ENCODE results near the gene COL6A2.

Gene COL6A2

GRCh38 chr21:46109313-46110221 is 11.7 kb downstream of the COL6A2 start:
- peaks cover 73% of the 10 kb centered on the region for H3K36me3 ChIP-seq (ENCODE audit: insufficient read depth, low read length)
- peaks cover 84% of the 10 kb centered on the region for H3K79me2 ChIP-seq (ENCODE audit: control insufficient read depth, insufficient read depth, low read length, unreplicated experiment)

GRCh38 chr21:46110499-46111192 is 12.7 kb downstream of the COL6A2 start:
- no peaks in the 10 kb centered on the region for H3K4me1 ChIP-seq (ENCODE audit: control insufficient read depth, insufficient read depth, low read length, unreplicated experiment)
- H3K79me2 ChIP-seq (ENCODE audit: control insufficient read depth, insufficient read depth, low read length, unreplicated experiment) = peaks cover 73% of the 10 kb centered on the region
- H3K27ac ChIP-seq (ENCODE audit: low read depth, low read length) = no peak overlapping the region
- no peaks in the 10 kb centered on the region for H3K27me3 ChIP-seq (ENCODE audit: insufficient read depth, low read length)
- H3K4me3 ChIP-seq (ENCODE audit: low read depth, low read length) = no peak overlapping the region
- H3K36me3 ChIP-seq (ENCODE audit: insufficient read depth, low read length) = peaks cover 74% of the 10 kb centered on the region
- H2AFZ ChIP-seq (ENCODE audit: low read length, unreplicated experiment) = no peak overlapping the region

More at GRCh38 chr21:46109313-46110221, 11.7 kb downstream of the COL6A2 start:
- Histone ChIP-seq H2AFZ (ENCODE audit: low read length, unreplicated experiment) (no peak overlapping the region), H3K27ac (ENCODE audit: low read depth, low read length) (no peak overlapping the region), H3K27me3 (ENCODE audit: insufficient read depth, low read length) (no peaks in the 10 kb centered on the region), H3K4me3 (ENCODE audit: low read depth, low read length) (no peak overlapping the region), H3K4me1 (ENCODE audit: control insufficient read depth, insufficient read depth, low read length, unreplicated experiment) (peaks cover under 1% of the 10 kb centered on the region)

- peaks cover 3% of the 10 kb centered on the region for H3K4me1 ChIP-seq (ENCODE audit: control insufficient read depth, insufficient read depth, low read length, unreplicated experiment)
- H3K27ac ChIP-seq (ENCODE audit: low read depth, low read length) = no peak overlapping the region
- H3K4me3 ChIP-seq (ENCODE audit: low read depth, low read length) = no peak overlapping the region
- H3K79me2 ChIP-seq (ENCODE audit: control insufficient read depth, insufficient read depth, low read length, unreplicated experiment) = peaks cover 68% of the 10 kb centered on the region
- no peak overlapping the region for H2AFZ ChIP-seq (ENCODE audit: low read length, unreplicated experiment)
- peaks cover 70% of the 10 kb centered on the region for H3K36me3 ChIP-seq (ENCODE audit: insufficient read depth, low read length)
- no peaks in the 10 kb centered on the region for H3K27me3 ChIP-seq (ENCODE audit: insufficient read depth, low read length)
Observed at GRCh38 chr21:46111193-46111571, 13.3 kb downstream of the COL6A2 start.

- Histone ChIP-seq H3K27me3 (ENCODE audit: insufficient read depth, low read length) (no peaks in the 10 kb centered on the region), H2AFZ (ENCODE audit: low read length, unreplicated experiment) (no peak overlapping the region)
Observed at GRCh38 chr21:46111857-46112724, 14.2 kb downstream of the COL6A2 start.

DNA sequence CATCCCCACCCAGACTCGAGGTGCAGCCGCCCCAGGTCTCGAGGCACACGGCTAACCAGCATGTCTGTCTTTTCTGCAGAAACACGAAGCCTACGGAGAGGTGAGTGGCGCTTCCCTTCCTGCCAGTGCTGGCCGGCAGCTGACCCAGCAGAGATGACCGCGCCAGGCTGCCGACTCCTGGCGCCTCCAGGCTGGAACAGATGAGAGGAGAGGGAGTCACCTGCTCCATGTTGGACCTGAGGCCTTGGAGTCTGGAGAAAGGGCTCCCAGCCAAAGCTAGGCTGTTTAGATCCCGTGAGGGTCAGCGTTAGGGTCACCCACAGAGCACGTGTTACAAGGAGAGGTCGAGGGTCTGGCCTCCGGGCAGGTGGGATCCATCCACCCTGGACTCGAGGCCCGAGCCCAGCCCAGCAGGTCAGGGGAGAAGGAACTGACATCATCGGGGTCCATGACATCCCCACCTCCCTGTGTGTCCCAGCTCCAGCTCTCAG is 14.9 kb downstream of the COL6A2 start:
- Histone ChIP-seq H3K79me2 (ENCODE audit: control insufficient read depth, insufficient read depth, low read length, unreplicated experiment) (peaks cover 55% of the 10 kb centered on the region), H3K27me3 (ENCODE audit: insufficient read depth, low read length) (no peaks in the 10 kb centered on the region), H3K4me1 (ENCODE audit: control insufficient read depth, insufficient read depth, low read length, unreplicated experiment) (peaks cover 14% of the 10 kb centered on the region), H3K27ac (ENCODE audit: low read depth, low read length) (no peak overlapping the region), H3K4me3 (ENCODE audit: low read depth, low read length) (no peak overlapping the region), H2AFZ (ENCODE audit: low read length, unreplicated experiment) (no peak overlapping the region), H3K36me3 (ENCODE audit: insufficient read depth, low read length) (peaks cover 63% of the 10 kb centered on the region)

More at GRCh38 chr21:46111857-46112724, 14.2 kb downstream of the COL6A2 start:
- H3K79me2 ChIP-seq (ENCODE audit: control insufficient read depth, insufficient read depth, low read length, unreplicated experiment) = peaks cover 59% of the 10 kb centered on the region
- H3K27ac ChIP-seq (ENCODE audit: low read depth, low read length) = no peak overlapping the region
- peaks cover 64% of the 10 kb centered on the region for H3K36me3 ChIP-seq (ENCODE audit: insufficient read depth, low read length)
- peaks cover 12% of the 10 kb centered on the region for H3K4me1 ChIP-seq (ENCODE audit: control insufficient read depth, insufficient read depth, low read length, unreplicated experiment)
- no peak overlapping the region for H3K4me3 ChIP-seq (ENCODE audit: low read depth, low read length)

DNA sequence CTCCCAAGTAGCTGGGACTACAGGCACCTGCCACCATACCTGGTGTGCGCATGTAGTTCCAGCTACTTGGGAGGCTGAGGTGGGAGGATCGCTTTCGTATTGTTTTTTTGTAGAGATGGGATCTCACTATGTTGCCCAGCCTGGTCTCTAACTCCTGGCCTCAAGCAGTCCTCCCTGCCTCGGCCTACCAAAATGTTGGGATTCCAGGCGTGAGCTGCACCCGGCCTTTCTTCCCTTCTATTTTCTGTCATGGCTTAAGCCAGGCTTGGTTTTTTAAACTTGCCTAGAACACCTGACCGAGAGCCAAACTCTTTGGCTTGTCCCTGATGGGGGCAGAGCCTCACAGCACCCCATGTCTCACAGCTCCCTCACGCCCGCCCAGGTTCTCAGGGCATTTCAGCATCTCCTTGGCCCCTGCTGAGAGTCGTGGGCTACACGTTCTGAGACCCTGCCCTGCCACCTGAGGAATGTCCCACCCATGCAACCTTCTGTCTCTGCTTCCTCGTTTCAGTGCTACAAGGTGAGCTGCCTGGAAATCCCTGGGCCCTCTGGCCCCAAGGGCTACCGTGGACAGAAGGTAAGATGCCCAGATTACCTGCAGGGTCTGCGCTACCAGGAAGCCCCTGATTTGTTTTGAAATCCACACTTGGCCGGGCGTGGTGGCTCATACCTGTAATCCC is 15.7 kb downstream of the COL6A2 start:
- Histone ChIP-seq H2AFZ (ENCODE audit: low read length, unreplicated experiment) (no peak overlapping the region), H3K4me3 (ENCODE audit: low read depth, low read length) (no peak overlapping the region), H3K27me3 (ENCODE audit: insufficient read depth, low read length) (no peaks in the 10 kb centered on the region), H3K79me2 (ENCODE audit: control insufficient read depth, insufficient read depth, low read length, unreplicated experiment) (peaks cover 47% of the 10 kb centered on the region), H3K4me1 (ENCODE audit: control insufficient read depth, insufficient read depth, low read length, unreplicated experiment) (peaks cover 14% of the 10 kb centered on the region), H3K36me3 (ENCODE audit: insufficient read depth, low read length) (peaks cover 64% of the 10 kb centered on the region), H3K27ac (ENCODE audit: low read depth, low read length) (no peak overlapping the region)

DNA sequence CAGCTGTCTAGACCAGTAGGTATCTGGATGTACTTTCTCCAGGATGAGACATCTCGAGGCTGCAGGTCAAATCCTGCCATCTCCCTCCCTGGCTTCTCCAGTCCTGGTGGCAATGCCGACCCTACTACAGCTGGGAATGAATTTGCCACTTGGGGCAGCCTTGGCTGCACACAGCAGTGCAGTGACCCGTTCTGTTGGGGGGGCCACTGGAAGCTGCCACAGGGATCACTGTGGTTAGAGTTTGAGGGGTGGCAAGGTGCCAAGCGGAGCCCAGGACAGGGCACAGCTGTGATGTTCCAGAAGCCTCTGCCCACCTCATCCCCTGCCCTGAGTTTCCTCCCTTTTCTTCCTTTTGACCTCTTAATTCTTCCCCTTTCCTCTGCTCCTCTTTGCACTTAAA is 17.1 kb downstream of the COL6A2 start:
- H3K4me3 ChIP-seq (ENCODE audit: low read depth, low read length) = no peak overlapping the region
- H2AFZ ChIP-seq (ENCODE audit: low read length, unreplicated experiment) = no peak overlapping the region
- H3K4me1 ChIP-seq (ENCODE audit: control insufficient read depth, insufficient read depth, low read length, unreplicated experiment) = peaks cover 18% of the 10 kb centered on the region
- peaks cover 33% of the 10 kb centered on the region for H3K79me2 ChIP-seq (ENCODE audit: control insufficient read depth, insufficient read depth, low read length, unreplicated experiment)
- peaks cover 68% of the 10 kb centered on the region for H3K36me3 ChIP-seq (ENCODE audit: insufficient read depth, low read length)
- no peaks in the 10 kb centered on the region for H3K27me3 ChIP-seq (ENCODE audit: insufficient read depth, low read length)
- no peak overlapping the region for H3K27ac ChIP-seq (ENCODE audit: low read depth, low read length)

- no peak overlapping the region for H3K27ac ChIP-seq (ENCODE audit: low read depth, low read length)
- peaks cover 63% of the 10 kb centered on the region for H3K36me3 ChIP-seq (ENCODE audit: insufficient read depth, low read length)
- peaks cover 27% of the 10 kb centered on the region for H3K79me2 ChIP-seq (ENCODE audit: control insufficient read depth, insufficient read depth, low read length, unreplicated experiment)
- no peak overlapping the region for H3K4me3 ChIP-seq (ENCODE audit: low read depth, low read length)
- H2AFZ ChIP-seq (ENCODE audit: low read length, unreplicated experiment) = no peak overlapping the region
- H3K27me3 ChIP-seq (ENCODE audit: insufficient read depth, low read length) = no peaks in the 10 kb centered on the region
- H3K4me1 ChIP-seq (ENCODE audit: control insufficient read depth, insufficient read depth, low read length, unreplicated experiment) = peaks cover 18% of the 10 kb centered on the region
Observed at GRCh38 chr21:46115441-46116188, 17.7 kb downstream of the COL6A2 start.

DNA sequence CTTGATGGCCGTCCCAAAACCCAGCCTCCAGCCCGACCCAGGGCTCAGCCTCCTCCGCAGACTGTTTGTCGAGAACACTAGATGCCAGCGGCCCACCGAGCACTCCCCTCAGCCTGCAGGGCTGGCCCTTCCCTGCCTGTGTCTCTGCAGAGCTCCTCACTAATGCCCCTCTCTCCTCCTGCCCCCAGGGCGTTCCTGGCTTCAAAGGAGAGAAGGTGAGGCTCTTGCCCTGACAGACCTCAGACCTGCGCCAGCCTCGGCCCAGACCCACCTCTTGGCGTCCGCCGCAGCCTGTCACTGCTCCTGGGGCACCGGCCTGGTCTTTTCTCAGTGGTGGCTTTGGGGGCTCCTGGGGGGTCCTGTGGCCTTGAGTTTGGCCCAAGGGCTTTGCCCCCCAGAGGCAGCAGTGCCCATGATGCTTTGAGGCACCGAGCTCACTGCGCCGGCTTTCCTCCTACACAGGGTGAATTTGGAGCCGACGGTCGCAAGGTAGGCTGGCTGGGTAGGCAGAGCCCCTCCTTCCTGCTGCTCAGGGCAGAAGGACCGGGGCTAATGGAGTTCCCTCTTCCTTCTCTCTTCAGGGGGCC is 18.4 kb downstream of the COL6A2 start:
- peaks cover 58% of the 10 kb centered on the region for H3K36me3 ChIP-seq (ENCODE audit: insufficient read depth, low read length)

More for the DNA sequence above, 18.4 kb downstream of the COL6A2 start:
- no peak overlapping the region for H3K4me3 ChIP-seq (ENCODE audit: low read depth, low read length)
- peaks cover 22% of the 10 kb centered on the region for H3K4me1 ChIP-seq (ENCODE audit: control insufficient read depth, insufficient read depth, low read length, unreplicated experiment)
- H3K79me2 ChIP-seq (ENCODE audit: control insufficient read depth, insufficient read depth, low read length, unreplicated experiment) = peaks cover 20% of the 10 kb centered on the region
- peak overlapping the region; percentile 15; the same call in 1 of the 2 replicates for H3K27ac ChIP-seq (ENCODE audit: low read depth, low read length)
- H3K27me3 ChIP-seq (ENCODE audit: insufficient read depth, low read length) = no peaks in the 10 kb centered on the region
- no peak overlapping the region for H2AFZ ChIP-seq (ENCODE audit: low read length, unreplicated experiment)

Measured in ACC112 (cell line).